Measurements from ENCODE around the gene CPLX3. TPM values are rescaled to one million over a fixed set of nuclear protein-coding genes. Genes with fewer than 3 reads are reported as not detected.
A peak's percentile ranks its signal among the peaks of the same experiment; 100 is the strongest.

Gene CPLX3
- total and polyA plus RNA-seq, 10 of the 15 experiments (the other 5 are each of a cell fraction or from before 2014, with no cell fraction given), result 0.02 to 0.04 TPM; not detected in 8

GRCh38 chr15:74787251-74788041 lies 39.0 kb upstream of the CPLX3 start:
- no peak overlapping the region for H2AFZ ChIP-seq (ENCODE audit: control insufficient read depth, low read depth, low read length)
- ChIA-PET CTCF (interaction anchor here (0.5 to 25.9 kb wide), 22 partner anchors 11 to 403 kb away, joined by 3 to 1288 read pairs (median 3); partner anchors contain the start of genes CSK, EDC3 and FAM219B), SMC1A (ENCODE audit: uncharacterized antibody, unreplicated experiment) (interaction anchor here (0.7 to 15.7 kb wide), 13 partner anchors 10 to 403 kb away, joined by 3 to 811 read pairs (median 7); partner anchors contain the start of gene CSK), POLR2A (interaction anchor here (0.5 to 14.2 kb wide), 22 partner anchors 9 to 403 kb away, joined by 3 to 602 read pairs (median 4); partner anchors contain the start of genes CLK3, CSK and FAM219B), RAD21 (ENCODE audit: unreplicated experiment) (interaction anchor here (0.7 to 25.2 kb wide), 24 partner anchors 3 to 664 kb away, joined by 3 to 1186 read pairs (median 4); partner anchors contain the start of genes ARID3B, COX5A, CSK and SCAMP5)
- peaks cover under 1 to 9% of the 10 kb centered on the region in 2 experiments; a peak in 3 of 4 replicates for H3K36me3 ChIP-seq (ENCODE audit: control insufficient read depth in 2 of 2, insufficient read depth in 2 of 2, low read length in 1 of 2)
- peak overlapping the region; percentile 96 for H3K27ac ChIP-seq (ENCODE audit: control insufficient read depth, insufficient read depth)
- in situ Hi-C loops (cut with MboI), result no loop called here
- peaks cover 55% of the 10 kb centered on the region for H3K4me1 ChIP-seq (ENCODE audit: control insufficient read depth, insufficient read depth, low read length)
- peak overlapping the region; percentile 67 for H3K4me2 ChIP-seq (ENCODE audit: control insufficient read depth, insufficient read depth)
- H3K9ac ChIP-seq (ENCODE audit: control insufficient read depth, insufficient read depth, low read length), result peak overlapping the region; percentile 82
- under 1% methylated on average over 13 of the region's 13 CpGs for WGBS (ENCODE audit: insufficient coverage, insufficient replicate concordance, low lambda C conversion rate, missing lambda C conversion rate)
- no TSS peak for BruUV-seq (replicated peaks)
- DNase-seq (ENCODE audit: low read depth, low spot score) (peak; percentile 97), ATAC-seq (peak; percentile 58), FAIRE-seq (peak; percentile 89)
- no peaks in the 10 kb centered on the region for H3K27me3 ChIP-seq (replicated peaks in 1 of 2; ENCODE audit: control insufficient read depth in 2 of 2, insufficient read depth in 2 of 2, low read length in 1 of 2)
- intact Hi-C loops (cut with micrococcal nuclease; ENCODE audit: unreplicated experiment), result loop anchor here (1.0 to 5.0 kb wide), 4 partner anchors 10 to 391 kb away; partner anchors contain the start of gene ARID3B
- peak overlapping the region; percentile 94 for H3K4me3 ChIP-seq
- H3K9me3 ChIP-seq (replicated peaks; ENCODE audit: control insufficient read depth, insufficient read depth, low read length), result no peaks in the 10 kb centered on the region
- H4K20me1 ChIP-seq (ENCODE audit: control insufficient read depth, insufficient read depth), result no peaks in the 10 kb centered on the region
- H3K79me2 ChIP-seq (ENCODE audit: control insufficient read depth, insufficient read depth, low read length), result peaks cover 93% of the 10 kb centered on the region
- TF ChIP-seq SMAD5 (IDR thresholded peaks at IDR 0.05; ENCODE audit: low read depth) (0 out of 2 replicates have a peak, but pooled peaks have one; percentile 19), RELB (IDR thresholded peaks at IDR 0.05; ENCODE audit: low read depth) (peak; percentile 94; the same call in 1 of the 2 replicates), SUPT20H (IDR thresholded peaks at IDR 0.05; ENCODE audit: borderline replicate concordance, control insufficient read depth, low read depth, low read length) (no peak), POU2F2 (IDR thresholded peaks at IDR 0.05; ENCODE audit: borderline replicate concordance, low read depth, low read length) (no peak; the same call in 2 of the 3 replicates), ATF7 (IDR thresholded peaks at IDR 0.05; ENCODE audit: low read depth) (peak; percentile 96), EP300 (IDR thresholded peaks at IDR 0.05; ENCODE audit: borderline replicate concordance in 1 of 2, control insufficient read depth in 1 of 2, low read depth in 2 of 2, low read length in 2 of 2) (peak; percentile 83 to 88), ZNF274 (IDR thresholded peaks at IDR 0.05; ENCODE audit: insufficient read depth, insufficient read length) (no peak), TAF1 (IDR thresholded peaks at IDR 0.05; ENCODE audit: borderline replicate concordance, low read depth, low read length) (peak; percentile 52; the same call in 1 of the 2 replicates), CUX1 (IDR thresholded peaks at IDR 0.05; ENCODE audit: insufficient replicate concordance, low read depth, low read length) (peak; percentile 84), HDAC6 (IDR thresholded peaks at IDR 0.05; ENCODE audit: unreplicated experiment) (no peak), IKZF1 (conservative IDR thresholded peaks at IDR 0.05) (peak; percentile 97)

Data from GM12878 (cell line).